Measurements from ENCODE around the gene OVOL2.

GRCh38 chr20:17985388-17986018, 72.2 kb downstream of the OVOL2 start:
- TF ChIP-seq CTCF (conservative IDR thresholded peaks at IDR 0.05; ENCODE audit: low read depth, low read length) (no peak), BHLHE40 (IDR thresholded peaks at IDR 0.05; ENCODE audit: low read depth, low read length) (no peak), SMC3 (IDR thresholded peaks at IDR 0.05; ENCODE audit: low read depth, low read length) (no peak), POLR2A (IDR thresholded peaks at IDR 0.05; ENCODE audit: low read depth, low read length) (no peak), NFE2L2 (IDR thresholded peaks at IDR 0.05; ENCODE audit: low read depth, low read length) (no peak), RFX5 (IDR thresholded peaks at IDR 0.05; ENCODE audit: low read depth, low read length) (no peak), ELK1 (IDR thresholded peaks at IDR 0.05; ENCODE audit: borderline replicate concordance, low read depth, low read length) (no peak), RCOR1 (IDR thresholded peaks at IDR 0.05; ENCODE audit: insufficient replicate concordance, low read length) (no peak), USF2 (IDR thresholded peaks at IDR 0.05; ENCODE audit: low read depth, low read length) (no peak), MXI1 (IDR thresholded peaks at IDR 0.05; ENCODE audit: borderline replicate concordance, low read depth, low read length) (no peak), MAFK (IDR thresholded peaks at IDR 0.05; ENCODE audit: low read depth, low read length) (no peak), CEBPB (IDR thresholded peaks at IDR 0.05; ENCODE audit: low read depth, low read length) (no peak)

Data from IMR-90 (cell line).